WTC11 (cell line): Measurements from ENCODE around the gene ZBTB43. TPM values are rescaled to one million over a fixed set of nuclear protein-coding genes. Genes with fewer than 3 reads are reported as not detected.

Experiments
- ATAC-seq: fragments of 200-7000 bp; cut with Tn5 transposase; 2 replicates; pipeline ENCODE4 v1.10.0; 2021; ENCODE audit warnings: mild to moderate bottlenecking, moderate library complexity
- CTCF ChIA-PET: fragments of 300-600 bp; sonication (Branson Sonifier 250); formaldehyde crosslinking; loops from one replicate; lab custom pipeline; 2021; ENCODE audit warnings: antibody characterized with exemption; lab: Charles Lee
- POLR2A ChIA-PET: fragments of 350-600 bp; sonication (Branson Sonifier 250); formaldehyde crosslinking; loops from one replicate; lab custom pipeline; 2021; ENCODE audit warnings: antibody characterized with exemption; lab: Charles Lee
- DNase-seq: peaks from one replicate; pipeline ENCODE4 v3.0.0; 2021; ENCODE audit warnings: low spot score
- H3K27ac Mint-ChIP-seq: 2 replicates; pipeline ENCODE4 v1.8.0; 2021; ENCODE audit warnings: mixed read lengths
- H3K27me3 Mint-ChIP-seq: 2 replicates; pipeline ENCODE4 v1.8.0; 2021; ENCODE audit warnings: low read depth, mild to moderate bottlenecking, moderate library complexity, mixed read lengths
- H3K36me3 Mint-ChIP-seq: 2 replicates; pipeline ENCODE4 v1.8.0; 2021; ENCODE audit warnings: mixed read lengths
- H3K4me1 Mint-ChIP-seq: 2 replicates; pipeline ENCODE4 v1.8.0; 2022; ENCODE audit warnings: mixed read lengths
- H3K4me3 Mint-ChIP-seq: 2 replicates; pipeline ENCODE4 v1.8.0; 2021; ENCODE audit warnings: mild to moderate bottlenecking, moderate library complexity, mixed read lengths
- H3K9me3 Mint-ChIP-seq: 2 replicates; pipeline ENCODE4 v1.8.0; 2021; ENCODE audit warnings: mixed read lengths
- ELF4 ChIP-seq: sonication (generic); formaldehyde crosslinking; IDR thresholded peaks from 2 replicates; pipeline ENCODE4 v1.8.1; 2022; ENCODE audit warnings: low read depth, mild to moderate bottlenecking, moderate library complexity, missing genetic modification reagents
- FOXJ3 ChIP-seq: sonication (generic); formaldehyde crosslinking; IDR thresholded peaks from 2 replicates; pipeline ENCODE4 v1.9.0; 2021; ENCODE audit warnings: missing genetic modification reagents, mild to moderate bottlenecking, borderline replicate concordance
- GRHL2 ChIP-seq: fragments of 250-450 bp; sonication (Bioruptor Pico); IDR thresholded peaks from 2 replicates; pipeline ENCODE4 v1.8.0; 2022; ENCODE audit warnings: mild to moderate bottlenecking, moderate library complexity; ENCODE audit not compliant: insufficient replicate concordance, severe bottlenecking
- GTF2I ChIP-seq: fragments of 250-450 bp; sonication (Bioruptor Pico); conservative IDR thresholded peaks from 2 replicates; pipeline ENCODE4 v1.4.0; 2021; ENCODE audit warnings: mild to moderate bottlenecking
- JUN ChIP-seq: sonication (generic); formaldehyde crosslinking; IDR thresholded peaks from 2 replicates; pipeline ENCODE4 v1.8.0; 2023; ENCODE audit warnings: mild to moderate bottlenecking, missing genetic modification reagents
- KAT7 ChIP-seq: sonication (generic); formaldehyde crosslinking; IDR thresholded peaks from 2 replicates; pipeline ENCODE4 v1.8.1; 2023; ENCODE audit warnings: missing genetic modification reagents, mild to moderate bottlenecking, borderline replicate concordance
- NR2C2 ChIP-seq: sonication (generic); formaldehyde crosslinking; IDR thresholded peaks from 2 replicates; pipeline ENCODE4 v1.8.0; 2022; ENCODE audit warnings: mild to moderate bottlenecking, missing genetic modification reagents
- RORB ChIP-seq: fragments of 250-450 bp; sonication (Bioruptor Pico); IDR thresholded peaks from 2 replicates; pipeline ENCODE4 v1.9.0; 2021; ENCODE audit warnings: mild to moderate bottlenecking
- SP1 ChIP-seq: sonication (generic); formaldehyde crosslinking; conservative IDR thresholded peaks from 2 replicates; pipeline ENCODE4 v1.8.1; 2022; ENCODE audit warnings: missing genetic modification reagents
- ZBTB21 ChIP-seq: sonication (generic); formaldehyde crosslinking; IDR thresholded peaks from 2 replicates; pipeline ENCODE4 v1.8.1; 2023; ENCODE audit warnings: mild to moderate bottlenecking, missing genetic modification reagents, borderline replicate concordance
- ZNF317 ChIP-seq: sonication (generic); formaldehyde crosslinking; IDR thresholded peaks from 2 replicates; pipeline ENCODE4 v1.8.1; 2023; ENCODE audit warnings: low read depth, mild to moderate bottlenecking, moderate library complexity, missing genetic modification reagents, borderline replicate concordance
- ZNF416 ChIP-seq: fragments of 250-450 bp; sonication (Bioruptor Pico); IDR thresholded peaks from 2 replicates; pipeline ENCODE4 v1.9.0; 2021; ENCODE audit warnings: mild to moderate bottlenecking, inconsistent platforms
- total RNA-seq: library from RNA; stranded (reverse); gene quantifications from 3 replicates; pipeline ENCODE4 v1.2.3, GENCODE V29; 2021
- TF ChIP-seq, protein P1 (sequence below): sonication (generic); formaldehyde crosslinking; IDR thresholded peaks from 2 replicates; pipeline ENCODE4 v1.8.1; 2022; ENCODE audit warnings: mild to moderate bottlenecking, missing genetic modification reagents, moderate library complexity, borderline replicate concordance
- TF ChIP-seq, protein P2 (sequence below): sonication (generic); formaldehyde crosslinking; IDR thresholded peaks from 2 replicates; pipeline ENCODE4 v1.8.1; 2023; ENCODE audit warnings: mild to moderate bottlenecking, missing genetic modification reagents, borderline replicate concordance
- TF ChIP-seq, protein P3 (sequence below): sonication (generic); formaldehyde crosslinking; IDR thresholded peaks from 2 replicates; pipeline ENCODE4 v1.8.0; 2022; ENCODE audit warnings: mild to moderate bottlenecking, missing genetic modification reagents
- TF ChIP-seq, protein P4 (sequence below): sonication (generic); formaldehyde crosslinking; IDR thresholded peaks from 2 replicates; pipeline ENCODE4 v1.8.0; 2022; ENCODE audit warnings: mild to moderate bottlenecking, missing genetic modification reagents
- TF ChIP-seq, protein P5 (sequence below): fragments of 250-450 bp; sonication (Bioruptor Pico); IDR thresholded peaks from 2 replicates; pipeline ENCODE4 v1.9.0; 2021; ENCODE audit warnings: moderate library complexity, mild to moderate bottlenecking, inconsistent platforms, borderline replicate concordance
- TF ChIP-seq, protein P6 (sequence below): fragments of 200-600 bp; IDR thresholded peaks from 2 replicates; pipeline ENCODE4 v1.8.0; 2022; ENCODE audit warnings: antibody characterized with exemption
- TF ChIP-seq, protein P7 (sequence below): sonication (generic); formaldehyde crosslinking; IDR thresholded peaks from 2 replicates; pipeline ENCODE4 v1.8.1; 2022; ENCODE audit warnings: low read depth, missing genetic modification reagents, borderline replicate concordance
- TF ChIP-seq, protein P8 (sequence below): fragments of 250-450 bp; sonication (Bioruptor Pico); IDR thresholded peaks from 2 replicates; pipeline ENCODE4 v1.9.0; 2021; ENCODE audit warnings: mild to moderate bottlenecking

ZBTB43 gene
- total RNA-seq, 1 experiment from 2014 or later, result 23.8 TPM

DNA sequence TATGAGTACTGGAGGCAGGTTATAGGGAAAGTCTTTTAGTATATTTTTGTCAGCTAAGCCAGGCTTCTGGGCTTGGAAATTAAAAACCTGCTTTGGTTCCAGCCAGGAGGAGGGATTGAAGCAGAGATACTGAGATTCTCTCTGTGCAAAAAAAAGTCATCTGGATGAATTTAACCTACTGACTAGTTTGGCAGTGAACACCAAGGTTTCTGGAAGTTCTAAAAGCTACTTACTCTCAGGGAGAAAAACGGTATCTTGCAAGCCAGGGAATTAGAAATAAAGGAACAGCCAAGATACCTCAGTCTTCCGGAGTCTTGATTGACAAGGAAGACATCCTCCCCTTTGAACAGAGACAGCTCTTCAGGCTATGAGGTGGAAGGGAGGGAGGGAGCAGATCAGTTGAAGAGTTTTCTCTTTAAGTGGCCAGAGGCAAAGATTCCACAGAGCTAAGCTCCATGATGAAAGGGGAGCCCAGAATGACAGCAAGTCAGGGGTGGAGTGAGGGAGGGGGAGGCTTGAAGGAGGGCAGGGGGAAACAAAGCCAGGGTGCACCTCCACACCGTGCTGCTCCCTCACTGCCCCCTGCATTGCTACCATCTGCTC is 47.3 kb downstream of the ZBTB43 start:
- CTCF ChIA-PET, result interaction anchor here (0.8 to 1.6 kb wide), 5 partner anchors 70 to 371 kb away, joined by 3 to 6 read pairs (median 4); no protein-coding TSS in a partner anchor
- Mint-ChIP-seq H3K4me3 (no peak overlapping the region), H3K9me3 (no peaks in the 10 kb centered on the region), H3K36me3 (no peaks in the 10 kb centered on the region), H3K4me1 (peaks cover 10% of the 10 kb centered on the region), H3K27ac (no peak overlapping the region), H3K27me3 (peaks cover 14% of the 10 kb centered on the region)
- POLR2A ChIA-PET, result no interaction called here
- no peak for DNase-seq
- TF ChIP-seq ZBTB21 (CRISPR knock-in tag), result no peak
- TF ChIP-seq RORB, result no peak
- TF ChIP-seq FOXJ3, result no peak
- TF ChIP-seq GTF2I (CRISPR knock-in tag), result no peak
- no peak for TF ChIP-seq ZNF416 (CRISPR knock-in tag)
- TF ChIP-seq, protein P1, sequence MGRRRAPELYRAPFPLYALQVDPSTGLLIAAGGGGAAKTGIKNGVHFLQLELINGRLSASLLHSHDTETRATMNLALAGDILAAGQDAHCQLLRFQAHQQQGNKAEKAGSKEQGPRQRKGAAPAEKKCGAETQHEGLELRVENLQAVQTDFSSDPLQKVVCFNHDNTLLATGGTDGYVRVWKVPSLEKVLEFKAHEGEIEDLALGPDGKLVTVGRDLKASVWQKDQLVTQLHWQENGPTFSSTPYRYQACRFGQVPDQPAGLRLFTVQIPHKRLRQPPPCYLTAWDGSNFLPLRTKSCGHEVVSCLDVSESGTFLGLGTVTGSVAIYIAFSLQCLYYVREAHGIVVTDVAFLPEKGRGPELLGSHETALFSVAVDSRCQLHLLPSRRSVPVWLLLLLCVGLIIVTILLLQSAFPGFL (CRISPR knock-in tag), result no peak
- no peak for TF ChIP-seq ELF4 (CRISPR knock-in tag)
- TF ChIP-seq, protein P2, sequence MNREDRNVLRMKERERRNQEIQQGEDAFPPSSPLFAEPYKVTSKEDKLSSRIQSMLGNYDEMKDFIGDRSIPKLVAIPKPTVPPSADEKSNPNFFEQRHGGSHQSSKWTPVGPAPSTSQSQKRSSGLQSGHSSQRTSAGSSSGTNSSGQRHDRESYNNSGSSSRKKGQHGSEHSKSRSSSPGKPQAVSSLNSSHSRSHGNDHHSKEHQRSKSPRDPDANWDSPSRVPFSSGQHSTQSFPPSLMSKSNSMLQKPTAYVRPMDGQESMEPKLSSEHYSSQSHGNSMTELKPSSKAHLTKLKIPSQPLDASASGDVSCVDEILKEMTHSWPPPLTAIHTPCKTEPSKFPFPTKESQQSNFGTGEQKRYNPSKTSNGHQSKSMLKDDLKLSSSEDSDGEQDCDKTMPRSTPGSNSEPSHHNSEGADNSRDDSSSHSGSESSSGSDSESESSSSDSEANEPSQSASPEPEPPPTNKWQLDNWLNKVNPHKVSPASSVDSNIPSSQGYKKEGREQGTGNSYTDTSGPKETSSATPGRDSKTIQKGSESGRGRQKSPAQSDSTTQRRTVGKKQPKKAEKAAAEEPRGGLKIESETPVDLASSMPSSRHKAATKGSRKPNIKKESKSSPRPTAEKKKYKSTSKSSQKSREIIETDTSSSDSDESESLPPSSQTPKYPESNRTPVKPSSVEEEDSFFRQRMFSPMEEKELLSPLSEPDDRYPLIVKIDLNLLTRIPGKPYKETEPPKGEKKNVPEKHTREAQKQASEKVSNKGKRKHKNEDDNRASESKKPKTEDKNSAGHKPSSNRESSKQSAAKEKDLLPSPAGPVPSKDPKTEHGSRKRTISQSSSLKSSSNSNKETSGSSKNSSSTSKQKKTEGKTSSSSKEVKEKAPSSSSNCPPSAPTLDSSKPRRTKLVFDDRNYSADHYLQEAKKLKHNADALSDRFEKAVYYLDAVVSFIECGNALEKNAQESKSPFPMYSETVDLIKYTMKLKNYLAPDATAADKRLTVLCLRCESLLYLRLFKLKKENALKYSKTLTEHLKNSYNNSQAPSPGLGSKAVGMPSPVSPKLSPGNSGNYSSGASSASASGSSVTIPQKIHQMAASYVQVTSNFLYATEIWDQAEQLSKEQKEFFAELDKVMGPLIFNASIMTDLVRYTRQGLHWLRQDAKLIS (CRISPR knock-in tag), result no peak
- TF ChIP-seq, protein P3, sequence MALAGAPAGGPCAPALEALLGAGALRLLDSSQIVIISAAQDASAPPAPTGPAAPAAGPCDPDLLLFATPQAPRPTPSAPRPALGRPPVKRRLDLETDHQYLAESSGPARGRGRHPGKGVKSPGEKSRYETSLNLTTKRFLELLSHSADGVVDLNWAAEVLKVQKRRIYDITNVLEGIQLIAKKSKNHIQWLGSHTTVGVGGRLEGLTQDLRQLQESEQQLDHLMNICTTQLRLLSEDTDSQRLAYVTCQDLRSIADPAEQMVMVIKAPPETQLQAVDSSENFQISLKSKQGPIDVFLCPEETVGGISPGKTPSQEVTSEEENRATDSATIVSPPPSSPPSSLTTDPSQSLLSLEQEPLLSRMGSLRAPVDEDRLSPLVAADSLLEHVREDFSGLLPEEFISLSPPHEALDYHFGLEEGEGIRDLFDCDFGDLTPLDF (CRISPR knock-in tag), result no peak
- TF ChIP-seq ZNF317 (CRISPR knock-in tag), result no peak
- TF ChIP-seq, all 79 proteins: peak for 0
- no peak for ATAC-seq

DNA sequence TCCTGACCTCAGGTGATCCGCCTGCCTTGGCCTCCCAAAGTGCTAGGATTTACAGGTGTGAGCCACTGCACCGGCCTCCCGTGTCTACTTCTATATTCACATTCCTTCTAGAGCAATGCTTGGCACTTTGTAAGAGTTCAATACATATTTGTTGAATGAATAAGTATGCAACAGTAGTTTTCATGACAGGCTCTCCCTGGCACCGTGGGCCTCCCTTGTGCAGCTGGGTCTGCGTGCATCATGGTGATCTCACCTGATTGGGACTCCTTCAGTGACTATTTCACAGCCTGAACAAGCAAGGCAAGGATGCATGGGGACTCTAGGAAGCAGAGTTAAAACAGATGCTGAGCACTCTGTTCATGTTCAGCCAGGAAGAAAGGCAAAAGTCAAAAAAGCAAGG is 48.8 kb downstream of the ZBTB43 start:
- Mint-ChIP-seq H3K36me3 (no peaks in the 10 kb centered on the region), H3K27ac (no peak overlapping the region), H3K27me3 (peaks cover 24% of the 10 kb centered on the region), H3K4me3 (no peak overlapping the region), H3K9me3 (no peaks in the 10 kb centered on the region), H3K4me1 (peaks cover 10% of the 10 kb centered on the region)
- DNase-seq, result no peak
- POLR2A ChIA-PET, result interaction anchor here (0.7 kb wide), 2 partner anchors 51 to 182 kb away, joined by 3 to 5 read pairs; no protein-coding TSS in a partner anchor
- CTCF ChIA-PET, result no interaction called here
- ATAC-seq, result no peak
- TF ChIP-seq KAT7 (CRISPR knock-in tag) (no peak), SP1 (CRISPR knock-in tag) (no peak), FOXJ3 (no peak), ZBTB21 (CRISPR knock-in tag) (no peak), GRHL2 (CRISPR knock-in tag) (no peak), JUN (CRISPR knock-in tag) (no peak), NR2C2 (CRISPR knock-in tag) (no peak)
- TF ChIP-seq, protein P4, sequence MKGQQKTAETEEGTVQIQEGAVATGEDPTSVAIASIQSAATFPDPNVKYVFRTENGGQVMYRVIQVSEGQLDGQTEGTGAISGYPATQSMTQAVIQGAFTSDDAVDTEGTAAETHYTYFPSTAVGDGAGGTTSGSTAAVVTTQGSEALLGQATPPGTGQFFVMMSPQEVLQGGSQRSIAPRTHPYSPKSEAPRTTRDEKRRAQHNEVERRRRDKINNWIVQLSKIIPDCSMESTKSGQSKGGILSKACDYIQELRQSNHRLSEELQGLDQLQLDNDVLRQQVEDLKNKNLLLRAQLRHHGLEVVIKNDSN, result no peak
- TF ChIP-seq, protein P5, sequence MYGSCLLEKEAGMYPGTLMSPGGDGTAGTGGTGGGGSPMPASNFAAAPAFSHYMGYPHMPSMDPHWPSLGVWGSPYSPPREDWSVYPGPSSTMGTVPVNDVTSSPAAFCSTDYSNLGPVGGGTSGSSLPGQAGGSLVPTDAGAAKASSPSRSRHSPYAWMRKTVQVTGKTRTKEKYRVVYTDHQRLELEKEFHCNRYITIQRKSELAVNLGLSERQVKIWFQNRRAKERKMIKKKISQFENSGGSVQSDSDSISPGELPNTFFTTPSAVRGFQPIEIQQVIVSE (CRISPR knock-in tag), result no peak
- TF ChIP-seq, protein P6, sequence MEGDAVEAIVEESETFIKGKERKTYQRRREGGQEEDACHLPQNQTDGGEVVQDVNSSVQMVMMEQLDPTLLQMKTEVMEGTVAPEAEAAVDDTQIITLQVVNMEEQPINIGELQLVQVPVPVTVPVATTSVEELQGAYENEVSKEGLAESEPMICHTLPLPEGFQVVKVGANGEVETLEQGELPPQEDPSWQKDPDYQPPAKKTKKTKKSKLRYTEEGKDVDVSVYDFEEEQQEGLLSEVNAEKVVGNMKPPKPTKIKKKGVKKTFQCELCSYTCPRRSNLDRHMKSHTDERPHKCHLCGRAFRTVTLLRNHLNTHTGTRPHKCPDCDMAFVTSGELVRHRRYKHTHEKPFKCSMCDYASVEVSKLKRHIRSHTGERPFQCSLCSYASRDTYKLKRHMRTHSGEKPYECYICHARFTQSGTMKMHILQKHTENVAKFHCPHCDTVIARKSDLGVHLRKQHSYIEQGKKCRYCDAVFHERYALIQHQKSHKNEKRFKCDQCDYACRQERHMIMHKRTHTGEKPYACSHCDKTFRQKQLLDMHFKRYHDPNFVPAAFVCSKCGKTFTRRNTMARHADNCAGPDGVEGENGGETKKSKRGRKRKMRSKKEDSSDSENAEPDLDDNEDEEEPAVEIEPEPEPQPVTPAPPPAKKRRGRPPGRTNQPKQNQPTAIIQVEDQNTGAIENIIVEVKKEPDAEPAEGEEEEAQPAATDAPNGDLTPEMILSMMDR, result no peak
- TF ChIP-seq, protein P7, sequence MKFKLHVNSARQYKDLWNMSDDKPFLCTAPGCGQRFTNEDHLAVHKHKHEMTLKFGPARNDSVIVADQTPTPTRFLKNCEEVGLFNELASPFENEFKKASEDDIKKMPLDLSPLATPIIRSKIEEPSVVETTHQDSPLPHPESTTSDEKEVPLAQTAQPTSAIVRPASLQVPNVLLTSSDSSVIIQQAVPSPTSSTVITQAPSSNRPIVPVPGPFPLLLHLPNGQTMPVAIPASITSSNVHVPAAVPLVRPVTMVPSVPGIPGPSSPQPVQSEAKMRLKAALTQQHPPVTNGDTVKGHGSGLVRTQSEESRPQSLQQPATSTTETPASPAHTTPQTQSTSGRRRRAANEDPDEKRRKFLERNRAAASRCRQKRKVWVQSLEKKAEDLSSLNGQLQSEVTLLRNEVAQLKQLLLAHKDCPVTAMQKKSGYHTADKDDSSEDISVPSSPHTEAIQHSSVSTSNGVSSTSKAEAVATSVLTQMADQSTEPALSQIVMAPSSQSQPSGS (CRISPR knock-in tag), result no peak
- TF ChIP-seq, protein P8, sequence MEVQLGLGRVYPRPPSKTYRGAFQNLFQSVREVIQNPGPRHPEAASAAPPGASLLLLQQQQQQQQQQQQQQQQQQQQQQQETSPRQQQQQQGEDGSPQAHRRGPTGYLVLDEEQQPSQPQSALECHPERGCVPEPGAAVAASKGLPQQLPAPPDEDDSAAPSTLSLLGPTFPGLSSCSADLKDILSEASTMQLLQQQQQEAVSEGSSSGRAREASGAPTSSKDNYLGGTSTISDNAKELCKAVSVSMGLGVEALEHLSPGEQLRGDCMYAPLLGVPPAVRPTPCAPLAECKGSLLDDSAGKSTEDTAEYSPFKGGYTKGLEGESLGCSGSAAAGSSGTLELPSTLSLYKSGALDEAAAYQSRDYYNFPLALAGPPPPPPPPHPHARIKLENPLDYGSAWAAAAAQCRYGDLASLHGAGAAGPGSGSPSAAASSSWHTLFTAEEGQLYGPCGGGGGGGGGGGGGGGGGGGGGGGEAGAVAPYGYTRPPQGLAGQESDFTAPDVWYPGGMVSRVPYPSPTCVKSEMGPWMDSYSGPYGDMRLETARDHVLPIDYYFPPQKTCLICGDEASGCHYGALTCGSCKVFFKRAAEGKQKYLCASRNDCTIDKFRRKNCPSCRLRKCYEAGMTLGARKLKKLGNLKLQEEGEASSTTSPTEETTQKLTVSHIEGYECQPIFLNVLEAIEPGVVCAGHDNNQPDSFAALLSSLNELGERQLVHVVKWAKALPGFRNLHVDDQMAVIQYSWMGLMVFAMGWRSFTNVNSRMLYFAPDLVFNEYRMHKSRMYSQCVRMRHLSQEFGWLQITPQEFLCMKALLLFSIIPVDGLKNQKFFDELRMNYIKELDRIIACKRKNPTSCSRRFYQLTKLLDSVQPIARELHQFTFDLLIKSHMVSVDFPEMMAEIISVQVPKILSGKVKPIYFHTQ (CRISPR knock-in tag), result no peak
